ENCODE data around the gene SEC24B.

- TF ChIP-seq CTCF (IDR thresholded peaks at IDR 0.05) = no peak
- no peak for TF ChIP-seq POLR2A (IDR thresholded peaks at IDR 0.05)
These were observed 142.8 kb downstream of the SEC24B start for GRCh38 chr4:109576462-109576861.

Measured in adrenal gland (tissue), 5 donors.